SK-N-SH (cell line): ENCODE results near the gene FSIP1. TPM values are rescaled to one million over a fixed set of nuclear protein-coding genes. Genes with fewer than 3 reads are reported as not detected.

ENCODE experiments used
- CTCF ChIA-PET: fragments of 300-600, 350-600 bp; formaldehyde crosslinking; extraction: SDS; loops from one replicate; lab custom pipeline; 2021; lab: Yijun Ruan, JAX
- POLR2A ChIA-PET: fragments of 350-600 bp; sonication (Branson Sonifier 250); formaldehyde crosslinking; extraction: SDS; loops from one replicate; lab custom pipeline; 2020; ENCODE audit warnings: antibody characterized with exemption, inconsistent platforms; lab: Yijun Ruan, JAX
- DNase-seq: peaks from one replicate; pipeline ENCODE4 v3.0.0; 2012
- H2AFZ ChIP-seq: fragments of 200-600 bp; sonication (generic); 2 replicates; pipeline ENCODE4 v1.8.1; 2016; ENCODE audit warnings: antibody characterized with exemption, mild to moderate bottlenecking, low read depth
- H3F3A ChIP-seq: fragments of 200-600 bp; sonication (generic); replicated peaks from 2 replicates; pipeline ENCODE3; 2016; ENCODE audit warnings: antibody characterized with exemption, mild to moderate bottlenecking; ENCODE audit not compliant: insufficient read depth
- H3K27ac ChIP-seq, 2 experiments: fragments of 200-500 bp in 1 of 2; fragments of 200-600 bp in 1 of 2; sonication (Bioruptor generic) in 1 of 2; sonication (generic), shearing (Covaris generic) in 1 of 2; 2 replicates each; pipeline versions ENCODE4 v1.5.1 to v1.6.1; 2014 to 2016; ENCODE audit warnings: low read depth in 2 of 2, inconsistent platforms in 1 of 2, low read length in 1 of 2, mild to moderate bottlenecking in 1 of 2, mixed read lengths in 1 of 2
- H3K27me3 ChIP-seq: fragments of 200-600 bp; sonication (generic), shearing (Covaris generic); 2 replicates; pipeline ENCODE4 v1.6.1; 2016; ENCODE audit warnings: mixed run types; ENCODE audit not compliant: insufficient read depth
- H3K36me3 ChIP-seq, 2 experiments: fragments of 200-500 bp in 1 of 2; fragments of 200-600 bp in 1 of 2; sonication (Bioruptor generic) in 1 of 2; sonication (generic) in 1 of 2; replicated peaks in 1 of 2; 2 replicates each; pipeline versions ENCODE3 to v1.5.1; 2014 to 2016; ENCODE audit warnings: low read length in 1 of 2, mild to moderate bottlenecking in 1 of 2; ENCODE audit not compliant: insufficient read depth in 2 of 2, control insufficient read depth in 1 of 2
- H3K4me1 ChIP-seq, 2 experiments: fragments of 200-500 bp in 1 of 2; fragments of 200-600 bp in 1 of 2; sonication (Bioruptor generic) in 1 of 2; sonication (generic), shearing (Covaris generic) in 1 of 2; 2 replicates each; pipeline versions ENCODE4 v1.5.1 to v1.6.1; 2014 to 2016; ENCODE audit warnings: low read depth in 1 of 2, low read length in 1 of 2, mixed run types in 1 of 2; ENCODE audit not compliant: insufficient read depth in 2 of 2, control insufficient read depth in 1 of 2
- H3K4me2 ChIP-seq: fragments of 200-600 bp; sonication (generic), shearing (Covaris generic); 2 replicates; pipeline ENCODE4 v1.6.1; 2017; ENCODE audit warnings: mixed run types
- H3K4me3 ChIP-seq, 2 experiments: fragments of 200-500 bp in 1 of 2; fragments of 200-600 bp in 1 of 2; sonication (Bioruptor generic) in 1 of 2; sonication (generic), shearing (Covaris generic) in 1 of 2; 2 replicates each; pipeline versions ENCODE4 v1.5.1 to v1.8.1; 2014 to 2016; ENCODE audit warnings: low read depth in 2 of 2, inconsistent platforms in 1 of 2, low read length in 1 of 2, mild to moderate bottlenecking in 1 of 2, mixed read lengths in 1 of 2, moderate library complexity in 1 of 2
- H3K79me2 ChIP-seq: fragments of 200-600 bp; sonication (generic); 2 replicates; pipeline ENCODE4 v1.8.1; 2017; ENCODE audit warnings: mild to moderate bottlenecking; ENCODE audit not compliant: insufficient read depth
- H3K9ac ChIP-seq: fragments of 200-600 bp; sonication (generic); 2 replicates; pipeline ENCODE4 v1.6.1; 2017; ENCODE audit warnings: mixed run types
- H3K9me2 ChIP-seq: fragments of 200-600 bp; sonication (generic); 2 replicates; pipeline ENCODE4 v1.6.1; 2017; ENCODE audit warnings: mixed run types
- H3K9me3 ChIP-seq: fragments of 200-600 bp; sonication (generic); 2 replicates; pipeline ENCODE4 v1.6.1; 2017; ENCODE audit warnings: mixed run types, mild to moderate bottlenecking, moderate library complexity
- H4K20me1 ChIP-seq: fragments of 200-600 bp; sonication (generic); 2 replicates; pipeline ENCODE4 v1.6.1; 2017; ENCODE audit warnings: mild to moderate bottlenecking, mixed run types; ENCODE audit not compliant: insufficient read depth
- ELF1 ChIP-seq: IDR thresholded peaks from 2 replicates; pipeline ENCODE4 v1.4.0; 2012
- FOSL2 ChIP-seq: IDR thresholded peaks from 2 replicates; pipeline ENCODE4 v1.4.0; 2012; ENCODE audit warnings: low read depth, mild to moderate bottlenecking, moderate library complexity, borderline replicate concordance
- FOXJ3 ChIP-seq: sonication (generic); formaldehyde crosslinking; IDR thresholded peaks from 2 replicates; pipeline ENCODE4 v1.5.1; 2020; ENCODE audit warnings: mild to moderate bottlenecking, missing genetic modification reagents
- IRF3 ChIP-seq: fragments of 150-350 bp; IDR thresholded peaks from 2 replicates; pipeline ENCODE4 v1.6.1; 2016; ENCODE audit warnings: mild to moderate bottlenecking, low read depth, low read length
- JUND ChIP-seq: IDR thresholded peaks from 2 replicates; pipeline ENCODE4 v1.4.0; 2012
- POLR2AphosphoS5 ChIP-seq: IDR thresholded peaks from 2 replicates; pipeline ENCODE4 v1.6.1; 2012; ENCODE audit warnings: low read depth, low read length
- RAD21 ChIP-seq: IDR thresholded peaks from 2 replicates; pipeline ENCODE4 v1.6.1; 2012; ENCODE audit warnings: mild to moderate bottlenecking, low read length
- SMC3 ChIP-seq: IDR thresholded peaks from 2 replicates; pipeline ENCODE4 v1.6.1; 2012; ENCODE audit warnings: low read depth, low read length, improper control_type of control experiment
- TAF1 ChIP-seq: IDR thresholded peaks from 2 replicates; pipeline ENCODE4 v1.6.1; 2012; ENCODE audit warnings: low read depth, mild to moderate bottlenecking, low read length, moderate library complexity, borderline replicate concordance
- TEAD4 ChIP-seq: IDR thresholded peaks from 2 replicates; pipeline ENCODE4 v1.4.0; 2012; ENCODE audit warnings: mild to moderate bottlenecking, borderline replicate concordance; ENCODE audit not compliant: insufficient read depth
- YY1 ChIP-seq: IDR thresholded peaks from 2 replicates; pipeline ENCODE4 v1.4.0; 2012; ENCODE audit warnings: low read depth, mild to moderate bottlenecking
- WGBS: methylation state at CpG from one replicate; pipeline ENCODE4 v1.1.6; 2017; ENCODE audit warnings: low lambda C conversion rate; 5-methylcytosine and 5-hydroxymethylcytosine counted together
- polyA plus RNA-seq, 3 experiments: library from polyadenylated mRNA; depleted of rRNA; stranded (reverse); fragments of >200 nt; gene quantifications; 2 replicates each; pipeline ENCODE4 v1.2.3, GENCODE V29; 2012

FSIP1 gene
- polyA plus RNA-seq, 1 of the 3 experiments (the other 2 are of a cell fraction): 0.43 TPM

GRCh38 chr15:39784638-39785037 lies 2.0 kb upstream of the FSIP1 start:
- Histone ChIP-seq H3K4me3 (peak overlapping the region in 1 of 2 experiments; percentile 67; a peak in 1 of 4 replicates), H3K79me2 (peaks cover 25% of the 10 kb centered on the region), H3K4me1 (peaks cover 16 to 20% of the 10 kb centered on the region in 2 experiments; a peak in 3 of 4 replicates), H4K20me1 (no peaks in the 10 kb centered on the region), H3K27me3 (no peaks in the 10 kb centered on the region), H3F3A (peaks cover 41% of the 10 kb centered on the region), H3K27ac (peak overlapping the region in 1 of 2 experiments; percentile 87; a peak in 1 of 4 replicates), H3K36me3 (no peaks in the 10 kb centered on the region), H3K9me2 (no peaks in the 10 kb centered on the region), H3K4me2 (peak overlapping the region; percentile 91), H3K9ac (peak overlapping the region; percentile 79; the same call in 1 of the 2 replicates), H3K9me3 (no peaks in the 10 kb centered on the region), H2AFZ (no peak overlapping the region)
- POLR2A ChIA-PET: no interaction called here
- CTCF ChIA-PET: interaction anchor here (1.0 to 2.6 kb wide), 3 partner anchors 22 to 490 kb away, joined by 5 to 8 read pairs (median 7); no protein-coding TSS in a partner anchor
- no peak for DNase-seq
- TF ChIP-seq TAF1 (no peak), RAD21 (no peak), TEAD4 (no peak), FOXJ3 (CRISPR knock-in tag) (no peak), ELF1 (no peak), POLR2AphosphoS5 (no peak), IRF3 (no peak)
- 96% methylated on average over 2 of the region's 2 CpGs for WGBS

GRCh38 chr15:39784125-39784524 lies 1.5 kb upstream of the FSIP1 start:
- Histone ChIP-seq H3K9me2 (no peaks in the 10 kb centered on the region), H3K4me3 (peak overlapping the region; percentile 67 to 87; a peak in 3 of 4 replicates), H3K4me2 (peak overlapping the region; percentile 91), H3K9me3 (no peaks in the 10 kb centered on the region), H3K4me1 (peaks cover 16 to 20% of the 10 kb centered on the region in 2 experiments; a peak in 3 of 4 replicates), H3K79me2 (peaks cover 25% of the 10 kb centered on the region), H3K9ac (peak overlapping the region; percentile 79), H2AFZ (no peak overlapping the region), H3K36me3 (no peaks in the 10 kb centered on the region), H4K20me1 (no peaks in the 10 kb centered on the region), H3K27me3 (no peaks in the 10 kb centered on the region), H3K27ac (peak overlapping the region in 1 of 2 experiments; percentile 87; a peak in 2 of 4 replicates), H3F3A (peaks cover 36% of the 10 kb centered on the region)
- 56% methylated on average over 4 of the region's 4 CpGs for WGBS
- TF ChIP-seq FOSL2: peak; percentile 15; the same call in 1 of the 2 replicates
- no peak for TF ChIP-seq JUND
- no peak for DNase-seq
- CTCF ChIA-PET: interaction anchor here (1.0 to 2.6 kb wide), 3 partner anchors 22 to 490 kb away, joined by 5 to 8 read pairs (median 7); no protein-coding TSS in a partner anchor
- POLR2A ChIA-PET: no interaction called here

- WGBS: 2% methylated on average over 10 of the region's 10 CpGs
- peaks cover 31% of the 10 kb centered on the region for H3F3A ChIP-seq
- no peaks in the 10 kb centered on the region for H4K20me1 ChIP-seq
- no peak for DNase-seq
- H3K9me3 ChIP-seq: no peaks in the 10 kb centered on the region
- H3K27ac ChIP-seq: peak overlapping the region; percentile 87 to 95
- peak overlapping the region; percentile 91 for H3K4me2 ChIP-seq
- H3K9me2 ChIP-seq: no peaks in the 10 kb centered on the region
- TF ChIP-seq TEAD4: no peak
- TF ChIP-seq SMC3: no peak
- TF ChIP-seq JUND: no peak
- no peak for TF ChIP-seq YY1
- H3K4me3 ChIP-seq: peak overlapping the region; percentile 67 to 87
- POLR2A ChIA-PET: interaction anchor here (1.2 to 1.8 kb wide), 3 partner anchors 98 to 150 kb away, joined by 3 to 6 read pairs (median 3); partner anchors contain the start of gene EIF2AK4
- no peaks in the 10 kb centered on the region for H3K27me3 ChIP-seq
- H3K79me2 ChIP-seq: peaks cover 25% of the 10 kb centered on the region
- H3K4me1 ChIP-seq: peaks cover 9 to 16% of the 10 kb centered on the region in 2 experiments; a peak in 2 of 4 replicates
- peak overlapping the region; percentile 79 for H3K9ac ChIP-seq
- H2AFZ ChIP-seq: peak overlapping the region; percentile 71
- CTCF ChIA-PET: interaction anchor here (0.5 to 2.6 kb wide), 7 partner anchors 26 to 491 kb away, joined by 3 to 7 read pairs (median 3); partner anchors contain the start of genes BMF and EIF2AK4
- no peaks in the 10 kb centered on the region for H3K36me3 ChIP-seq
Observed at GRCh38 chr15:39783244-39783820, 691 bp upstream of the FSIP1 start.
